Measurements from ENCODE around the gene MAGIX. TPM values are rescaled to one million over a fixed set of nuclear protein-coding genes. Genes with fewer than 3 reads are reported as not detected.
A peak's percentile ranks its signal among the peaks of the same experiment; 100 is the strongest.

MAGIX gene
- total RNA-seq, 1 donor from 2014 or later = 5.3 TPM

- ATAC-seq (ENCODE audit: poor library complexity) (no peak), DNase-seq (no peak)
- intact Hi-C loops (cut with DNase I) = no loop called here
These were observed 36.2 kb downstream of the MAGIX start for GRCh38 chrX:49198540-49199314.

GRCh38 chrX:49199315-49199595, 36.7 kb downstream of the MAGIX start:
- intact Hi-C loops (cut with DNase I) = no loop called here
- DNase-seq (no peak), ATAC-seq (ENCODE audit: poor library complexity) (no peak)

- ATAC-seq (ENCODE audit: poor library complexity) = peak; percentile 98
- intact Hi-C loops (cut with DNase I) = no loop called here
- DNase-seq = peak; percentile 93
These were observed 37.6 kb downstream of the MAGIX start, which contains the start of gene SYP for GRCh38 chrX:49199906-49200771. Gene SYP (minus strand): TSS chrX:49200193. CDS start chrX:49200186, 7 bp downstream.

GRCh38 chrX:49202022-49202421, 39.5 kb downstream of the MAGIX start:
- intact Hi-C loops (cut with DNase I) = no loop called here

GRCh38 chrX:49203536-49203935, 41.0 kb downstream of the MAGIX start:
- DNase-seq (no peak), ATAC-seq (ENCODE audit: poor library complexity) (no peak)
- intact Hi-C loops (cut with DNase I) = no loop called here

More at GRCh38 chrX:49202022-49202421, 39.5 kb downstream of the MAGIX start:
- ATAC-seq (ENCODE audit: poor library complexity) = no peak
- no peak for DNase-seq

GRCh38 chrX:49204017-49204416, 41.5 kb downstream of the MAGIX start:
- intact Hi-C loops (cut with DNase I) = no loop called here
- DNase-seq = no peak
- ATAC-seq (ENCODE audit: poor library complexity) = no peak

GRCh38 chrX:49204709-49205108, 42.2 kb downstream of the MAGIX start:
- intact Hi-C loops (cut with DNase I) = no loop called here
- no peak for ATAC-seq (ENCODE audit: poor library complexity)
- DNase-seq = no peak

GRCh38 chrX:49205443-49205842, 42.9 kb downstream of the MAGIX start:
- DNase-seq = no peak
- intact Hi-C loops (cut with DNase I) = no loop called here
- ATAC-seq (ENCODE audit: poor library complexity) = no peak

GRCh38 chrX:49206543-49206942, 44.0 kb downstream of the MAGIX start:
- ATAC-seq (ENCODE audit: poor library complexity) = no peak
- intact Hi-C loops (cut with DNase I) = no loop called here
- no peak for DNase-seq

- DNase-seq (no peak), ATAC-seq (ENCODE audit: poor library complexity) (no peak)
- intact Hi-C loops (cut with DNase I) = no loop called here
These were observed 45.8 kb downstream of the MAGIX start for GRCh38 chrX:49208399-49208798.

- ATAC-seq (ENCODE audit: poor library complexity) (no peak), DNase-seq (no peak)
- intact Hi-C loops (cut with DNase I) = no loop called here
These were observed 47.1 kb downstream of the MAGIX start for GRCh38 chrX:49209434-49210251.

- ATAC-seq (ENCODE audit: poor library complexity) = no peak
- no peak for DNase-seq
- intact Hi-C loops (cut with DNase I) = no loop called here
These were observed 47.8 kb downstream of the MAGIX start for GRCh38 chrX:49210406-49210805.

GRCh38 chrX:49211074-49211473, 48.5 kb downstream of the MAGIX start:
- no peak for ATAC-seq (ENCODE audit: poor library complexity)
- no peak for DNase-seq
- intact Hi-C loops (cut with DNase I) = no loop called here

- intact Hi-C loops (cut with DNase I) = no loop called here
- no peak for ATAC-seq (ENCODE audit: poor library complexity)
- no peak for DNase-seq
These were observed 49.7 kb downstream of the MAGIX start for GRCh38 chrX:49212209-49212608.

GRCh38 chrX:49212861-49213260, 50.3 kb downstream of the MAGIX start:
- intact Hi-C loops (cut with DNase I) = no loop called here
- DNase-seq = no peak
- ATAC-seq (ENCODE audit: poor library complexity) = no peak

- intact Hi-C loops (cut with DNase I) = no loop called here
- DNase-seq = no peak
- no peak for ATAC-seq (ENCODE audit: poor library complexity)
These were observed 51.9 kb downstream of the MAGIX start for GRCh38 chrX:49214416-49214815.

GRCh38 chrX:49214996-49215526, 52.5 kb downstream of the MAGIX start:
- intact Hi-C loops (cut with DNase I) = no loop called here
- ATAC-seq (ENCODE audit: poor library complexity) = no peak
- no peak for DNase-seq
